HG02763 (cell line): ENCODE results near the gene UBR2.
"Not testable (repeated sequence)": the region's sequence is repeated elsewhere in the genome, so short reads cannot be mapped to it uniquely, and the experiment has no call there.

ENCODE experiments used
- ATAC-seq: cut with Tn5 transposase; IDR thresholded peaks from one replicate; pipeline ENCODE4 v1.9.1; 2021; ENCODE audit warnings: mild to moderate bottlenecking, moderate library complexity; ENCODE audit not compliant: unreplicated experiment

UBR2 gene

DNA sequence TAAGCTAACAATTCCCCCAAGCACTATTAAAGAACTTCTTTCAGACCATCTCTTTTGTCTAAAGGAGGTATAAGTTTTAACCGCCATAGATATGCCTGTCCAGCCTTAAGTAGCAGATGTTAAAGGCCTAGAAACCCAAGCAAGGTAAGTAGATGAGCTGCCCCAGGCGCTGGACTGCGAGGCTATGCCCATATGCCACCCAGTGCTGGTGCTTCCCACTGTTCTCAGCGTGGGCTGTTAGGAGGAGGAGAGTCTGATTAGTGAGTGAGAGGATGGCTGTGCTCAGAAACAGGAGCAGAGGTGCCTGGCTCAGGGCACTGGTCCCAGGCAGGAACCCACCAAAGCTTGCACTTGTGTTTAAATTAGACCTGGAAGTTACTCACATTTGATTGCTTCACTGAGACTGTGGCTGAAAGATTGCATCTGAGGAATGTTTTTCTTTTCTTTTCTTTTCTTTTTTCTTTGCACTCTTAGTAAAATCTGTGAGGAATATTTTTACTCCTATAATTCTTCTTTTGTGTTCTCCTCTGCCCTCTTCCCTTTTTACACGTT is 126.4 kb downstream of the UBR2 start:
- ATAC-seq, result no peak

DNA sequence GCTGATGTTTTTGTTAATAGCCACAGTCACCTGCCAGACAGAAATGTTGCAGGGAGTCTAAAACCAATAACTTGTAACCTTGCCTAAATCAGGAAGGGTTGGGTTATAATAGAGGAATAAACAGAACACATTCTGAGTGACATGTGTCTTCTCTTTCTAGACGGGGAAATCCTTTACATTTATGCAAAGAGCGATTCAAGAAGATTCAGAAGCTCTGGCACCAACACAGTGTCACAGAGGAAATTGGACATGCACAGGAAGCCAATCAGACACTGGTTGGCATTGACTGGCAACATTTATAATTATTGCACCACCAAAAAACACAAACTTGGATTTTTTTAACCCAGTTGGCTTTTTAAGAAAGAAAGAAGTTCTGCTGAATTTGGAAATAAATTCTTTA is 127.0 kb downstream of the UBR2 start:
- ATAC-seq, result no peak

DNA sequence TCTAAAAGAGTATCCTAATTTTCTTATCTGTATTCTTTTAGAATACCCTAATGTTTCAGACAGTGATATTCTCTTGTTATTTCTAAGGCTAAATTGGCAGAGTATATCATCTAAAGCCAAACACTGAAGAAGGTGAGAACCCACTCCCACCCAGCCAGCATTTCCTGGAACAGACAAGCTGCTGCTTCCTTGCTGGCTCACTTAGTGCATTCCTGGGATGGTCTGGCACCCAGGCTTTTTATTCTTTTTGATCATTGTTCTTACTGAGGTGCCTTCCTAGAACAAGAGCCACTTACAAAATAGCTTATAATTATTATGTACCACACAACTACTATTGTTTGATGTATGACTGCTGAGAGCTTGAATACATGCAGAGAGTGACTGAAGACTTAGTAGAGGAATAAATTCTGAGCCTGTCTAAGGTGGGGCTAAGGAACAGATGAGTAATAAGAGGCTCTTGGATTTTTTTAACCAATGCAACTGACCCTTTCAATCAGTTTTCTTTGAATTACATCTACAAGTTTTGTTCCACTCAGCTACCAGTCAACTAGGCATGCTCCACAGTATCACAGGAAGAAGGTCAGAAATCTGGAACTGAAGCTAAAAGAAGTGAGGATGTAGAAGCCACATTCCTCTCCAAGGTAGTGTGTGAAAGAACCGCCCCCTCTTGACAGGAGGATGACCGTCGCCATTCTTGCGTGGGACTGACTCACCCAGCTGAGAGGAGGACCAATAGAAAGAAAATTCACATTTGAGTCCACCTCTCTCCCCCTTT is 128.5 kb downstream of the UBR2 start:
- no peak for ATAC-seq

DNA sequence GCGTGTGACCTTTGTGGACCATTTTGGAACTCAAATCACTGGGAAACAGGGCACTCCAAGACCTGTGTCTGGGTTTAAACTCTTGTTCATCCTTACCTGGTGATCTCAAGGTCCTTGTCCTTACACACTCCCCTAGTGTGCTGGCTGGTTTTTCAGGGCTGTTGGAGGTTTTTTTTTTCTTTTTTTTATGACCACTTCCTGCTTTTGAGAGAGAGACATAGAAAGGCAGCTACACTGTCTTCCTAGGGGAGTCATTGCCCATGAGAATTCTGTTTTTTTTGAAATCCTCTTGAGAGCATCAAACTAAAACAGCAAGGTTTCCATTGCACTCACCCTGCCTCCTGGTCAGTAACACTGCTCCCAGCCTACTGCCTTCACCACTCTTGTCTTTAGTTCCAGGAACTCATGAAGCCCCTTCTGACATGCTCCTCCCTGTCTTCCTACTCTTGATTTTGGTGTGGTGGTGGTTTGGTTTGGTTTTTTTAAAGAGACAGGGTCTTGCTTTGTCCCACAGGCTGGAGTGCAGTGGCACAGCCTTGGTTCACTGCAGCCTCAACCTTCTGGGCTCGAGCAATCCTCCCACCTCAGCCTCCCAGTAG is 130.0 kb downstream of the UBR2 start:
- no peak for ATAC-seq

DNA sequence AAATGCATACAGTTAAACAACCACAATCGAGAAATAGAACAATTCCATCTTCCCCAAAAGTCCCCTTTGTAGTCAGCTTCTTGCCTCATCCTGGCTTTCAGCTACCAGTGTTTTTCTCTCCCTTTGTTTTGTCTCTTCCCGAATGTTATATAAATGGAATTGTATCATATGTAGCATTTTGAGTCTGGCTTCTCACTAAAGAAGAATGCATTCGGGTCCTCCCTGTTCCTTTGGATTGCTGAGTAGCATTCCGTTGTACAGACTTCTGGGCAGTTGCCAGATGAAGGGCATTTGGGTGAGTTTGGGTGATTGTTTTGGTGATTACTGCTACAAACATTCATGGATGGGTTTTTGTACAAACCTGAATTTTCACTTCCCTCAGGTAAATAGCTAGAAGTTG is 130.8 kb downstream of the UBR2 start:
- ATAC-seq, result no peak

DNA sequence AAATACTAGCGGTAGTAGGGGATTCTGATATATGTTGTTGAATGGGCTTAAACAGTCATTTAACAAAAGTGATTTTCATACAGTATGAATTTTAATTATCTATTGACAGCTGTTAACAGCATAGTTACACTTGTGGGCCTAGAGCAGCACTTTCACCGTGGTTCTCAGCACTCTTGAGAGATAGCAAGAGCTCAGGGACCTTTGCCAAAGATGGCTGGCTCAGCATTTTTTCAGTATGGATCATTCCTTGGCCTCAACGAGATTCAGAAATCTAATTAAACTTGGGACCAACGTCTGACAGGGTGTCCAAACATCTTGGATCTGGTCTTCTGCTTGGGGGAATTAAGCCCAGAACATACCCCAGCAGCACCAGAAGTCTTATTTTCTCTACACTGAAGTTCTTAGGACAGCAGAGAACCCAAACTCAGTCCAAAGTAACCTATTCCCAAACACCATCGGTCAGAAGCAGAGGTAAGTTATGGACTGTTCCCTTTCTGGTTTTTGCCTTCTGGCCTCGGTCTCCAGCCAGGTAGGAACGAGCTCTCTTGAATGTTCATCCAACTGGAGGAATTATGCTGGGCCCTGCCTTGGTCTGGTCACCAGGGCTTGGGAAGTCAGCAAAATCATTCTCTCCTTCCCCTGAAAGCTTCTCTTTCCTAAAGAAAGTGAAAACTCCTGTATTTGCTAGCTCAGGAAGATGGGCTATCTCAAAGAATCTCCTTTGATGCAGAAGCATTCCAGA is 132.9 kb downstream of the UBR2 start:
- ATAC-seq, result no peak

DNA sequence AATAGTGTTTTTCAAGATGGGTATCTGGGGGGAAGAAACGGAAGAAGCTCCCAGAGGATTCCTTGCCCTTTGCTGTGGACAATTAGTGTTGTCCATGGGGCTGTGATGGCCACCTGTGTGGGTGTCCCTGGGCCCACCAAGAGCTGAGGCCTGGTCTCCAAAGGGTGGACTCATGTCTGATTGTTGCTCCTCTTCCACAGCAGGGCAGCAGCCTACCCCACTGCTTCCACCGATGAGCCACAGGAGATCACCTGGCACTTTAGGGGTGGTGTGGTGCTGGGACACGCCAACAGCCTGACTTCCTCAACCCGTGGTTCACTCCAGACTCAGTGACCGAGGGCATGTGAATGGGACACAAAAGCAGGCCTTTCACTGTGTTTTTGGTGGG is 133.4 kb downstream of the UBR2 start:
- no peak for ATAC-seq

DNA sequence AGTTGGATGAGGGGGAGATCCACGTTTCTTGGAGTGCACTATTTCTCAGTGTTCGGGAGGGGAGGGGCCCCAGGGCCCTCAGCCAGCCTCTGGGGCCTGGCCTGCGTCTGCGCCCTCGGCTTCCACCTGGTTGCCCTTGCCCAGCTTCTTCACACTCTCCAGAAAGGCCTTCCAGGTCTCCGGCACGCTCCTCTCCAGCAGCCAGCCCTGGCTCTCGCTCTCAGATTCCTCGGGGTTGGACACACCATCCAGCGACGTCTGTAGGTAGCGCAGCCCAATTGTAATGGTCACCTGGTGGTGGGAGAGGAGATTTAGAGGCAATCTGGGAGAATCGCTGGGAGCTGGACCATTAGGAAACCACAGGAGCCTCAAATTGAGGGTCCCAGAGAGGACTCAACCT is 134.4 kb downstream of the UBR2 start:
- no peak for ATAC-seq

DNA sequence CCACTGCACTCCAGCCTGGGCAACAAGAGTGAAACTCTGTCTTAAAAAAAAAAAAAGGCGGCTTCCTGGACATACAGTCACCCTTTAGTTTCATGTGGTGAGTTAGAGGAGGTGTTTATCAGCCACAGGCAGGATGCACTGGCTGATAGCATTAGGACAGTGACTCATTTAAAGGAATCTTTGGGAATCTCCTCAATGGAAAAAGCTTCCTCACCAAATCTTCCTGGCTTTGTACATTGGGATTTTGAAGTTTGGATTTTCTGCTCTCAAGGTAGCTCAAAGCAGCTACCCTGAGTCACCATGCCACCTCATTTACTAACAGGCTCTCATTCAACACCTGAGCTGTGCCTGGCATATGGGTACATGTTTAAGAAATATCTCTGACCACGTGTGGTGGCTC is 138.4 kb downstream of the UBR2 start:
- no peak for ATAC-seq

DNA sequence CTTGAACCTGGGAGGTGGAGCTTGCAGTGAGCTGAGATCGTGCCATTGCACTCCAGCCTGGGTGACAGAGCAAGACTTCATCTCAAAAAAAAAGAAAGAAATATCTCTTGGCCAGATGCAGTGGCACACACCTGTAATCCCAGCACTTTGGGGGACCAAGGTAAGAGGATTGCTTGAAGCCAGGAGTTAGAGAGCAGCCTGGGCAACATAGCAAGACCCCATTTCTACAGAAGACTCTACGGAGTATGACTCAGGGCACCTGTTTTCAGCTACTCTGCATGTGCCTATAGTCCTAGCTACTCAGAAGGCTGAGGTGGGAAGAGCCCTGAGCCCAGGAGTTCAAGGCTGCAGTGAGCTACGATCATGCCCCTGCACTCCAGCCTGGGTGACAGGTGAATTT is 139.0 kb downstream of the UBR2 start:
- not testable (repeated sequence) for ATAC-seq

DNA sequence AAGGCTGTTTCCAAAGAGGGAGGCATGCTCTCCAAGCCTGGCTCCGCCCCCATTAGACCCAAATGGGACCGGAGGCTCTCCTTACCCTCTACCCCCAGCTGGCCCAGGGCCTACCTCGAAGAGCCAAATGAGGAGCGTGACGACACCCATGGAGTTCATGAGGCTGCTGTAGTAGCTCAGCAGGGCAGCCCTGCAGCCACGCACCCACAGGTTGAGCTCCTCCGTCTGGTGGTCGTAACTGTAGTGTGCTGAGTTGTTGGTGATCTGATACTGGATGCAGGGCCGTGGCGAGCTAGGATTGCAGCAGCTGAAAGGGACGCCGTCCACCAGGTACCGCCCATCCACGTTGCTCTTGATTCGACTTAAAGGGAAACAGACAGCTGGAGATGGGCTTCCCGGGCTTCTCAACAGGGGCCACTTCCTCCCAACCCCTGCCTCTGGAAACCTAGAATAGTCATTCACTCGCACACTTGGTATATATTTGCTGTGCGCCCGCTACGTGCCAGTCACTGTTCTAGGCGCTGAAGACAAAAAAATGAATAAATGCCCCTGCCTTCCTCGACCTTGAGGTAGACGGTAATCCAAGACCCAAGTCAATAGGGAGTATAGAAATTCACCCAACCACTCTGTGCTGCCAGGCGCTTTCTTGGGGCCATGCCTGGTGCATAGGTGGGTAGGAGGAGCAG is 140.6 kb downstream of the UBR2 start:
- ATAC-seq, result no peak

DNA sequence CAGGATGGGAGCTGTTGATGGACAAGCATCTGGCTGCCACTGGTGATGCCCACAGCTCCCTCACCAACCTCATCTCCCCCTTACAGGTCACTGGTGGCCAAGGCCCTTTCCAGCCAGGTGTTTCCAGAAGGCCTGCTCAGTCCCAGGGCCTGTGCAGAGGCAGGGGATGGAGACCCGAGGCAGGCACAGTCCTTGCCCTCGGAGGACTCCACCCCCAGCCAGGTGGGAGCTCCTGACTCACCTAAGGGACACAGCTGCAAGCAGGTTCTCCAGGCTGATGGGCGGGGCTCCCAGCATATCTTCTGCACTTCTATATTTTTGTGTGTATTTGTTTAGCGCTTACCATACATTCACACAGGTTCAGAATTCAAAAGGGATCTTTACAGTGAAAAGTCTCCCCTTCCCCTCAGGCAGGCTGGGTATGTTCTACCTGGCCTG is 141.1 kb downstream of the UBR2 start:
- ATAC-seq, result no peak

DNA sequence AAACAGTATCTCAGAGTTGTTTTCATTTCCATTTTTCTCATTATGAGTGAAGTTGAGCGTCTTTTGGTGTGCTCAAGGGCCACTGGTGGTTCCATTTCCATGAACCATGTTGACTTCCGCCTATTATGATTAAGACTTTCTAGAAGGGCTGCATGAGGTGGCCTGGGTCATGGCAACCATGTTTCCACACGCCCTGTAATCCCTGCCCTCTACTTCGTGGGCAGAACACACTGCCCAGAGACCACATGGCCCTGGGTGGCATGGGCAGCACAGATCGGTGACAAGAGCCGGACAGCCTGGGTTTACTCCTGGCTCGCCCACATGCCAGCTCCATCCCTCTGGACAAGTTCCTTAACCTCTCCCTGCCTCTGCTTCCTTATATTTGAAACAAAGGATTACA is 143.8 kb downstream of the UBR2 start:
- no peak for ATAC-seq

DNA sequence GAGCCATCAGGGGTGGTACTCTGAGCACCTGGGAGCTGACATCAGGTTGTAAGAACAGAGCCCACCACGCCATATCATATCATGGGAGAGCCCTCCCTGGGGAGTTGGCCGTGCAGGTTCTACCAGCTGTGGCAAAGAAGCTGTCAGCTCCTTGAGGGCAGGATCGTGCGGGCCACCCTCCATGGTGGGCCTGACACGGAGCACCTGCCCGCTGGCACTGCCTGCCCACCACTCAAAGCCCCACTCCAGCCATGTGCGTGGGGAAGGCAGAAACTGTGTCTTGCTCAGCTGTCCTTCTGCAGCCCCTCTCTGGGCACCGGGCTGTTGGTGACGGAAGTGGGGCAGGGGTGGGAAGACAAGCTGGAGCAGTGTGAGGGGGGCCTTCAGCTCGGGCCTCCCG is 144.3 kb downstream of the UBR2 start:
- ATAC-seq, result no peak

DNA sequence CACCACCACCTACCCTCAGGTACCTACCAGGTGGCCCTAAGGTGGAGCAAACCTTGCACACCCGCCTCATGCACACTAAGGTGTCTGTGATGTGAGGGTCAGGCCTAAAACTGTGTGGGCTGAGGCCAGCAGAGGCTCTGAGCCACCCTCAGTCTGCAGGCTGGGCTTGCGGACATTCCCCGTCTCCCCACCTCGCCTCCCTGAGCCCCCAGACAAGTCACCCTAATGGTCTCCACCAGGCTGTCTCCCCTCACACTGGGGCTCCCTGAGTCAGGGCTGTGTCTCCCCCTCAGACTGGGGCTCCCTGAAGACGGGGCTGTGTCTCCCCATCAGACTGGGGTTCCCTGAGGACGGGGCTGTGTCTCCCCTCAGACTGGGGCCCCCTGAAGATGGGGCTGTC is 146.0 kb downstream of the UBR2 start:
- ATAC-seq, result no peak

DNA sequence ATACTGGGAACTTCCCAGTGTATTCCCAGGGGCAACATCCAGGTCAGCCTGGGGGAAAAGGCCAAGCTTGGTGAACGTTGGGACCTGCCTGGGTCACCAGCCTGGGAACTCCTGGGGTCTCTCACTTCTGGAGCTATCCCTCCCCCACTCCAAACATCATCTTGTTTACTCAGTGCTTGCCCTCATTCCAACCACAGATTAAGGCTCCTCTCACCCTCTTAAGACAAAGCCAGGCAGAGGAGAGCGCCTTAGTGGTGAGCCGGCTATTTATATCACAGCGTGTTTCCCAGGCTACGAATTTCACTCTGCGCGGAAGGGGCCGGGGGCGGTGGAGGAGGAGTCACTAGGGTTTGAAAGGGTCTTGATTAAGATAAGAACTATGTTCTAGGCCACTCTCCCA is 146.5 kb downstream of the UBR2 start:
- no peak for ATAC-seq

DNA sequence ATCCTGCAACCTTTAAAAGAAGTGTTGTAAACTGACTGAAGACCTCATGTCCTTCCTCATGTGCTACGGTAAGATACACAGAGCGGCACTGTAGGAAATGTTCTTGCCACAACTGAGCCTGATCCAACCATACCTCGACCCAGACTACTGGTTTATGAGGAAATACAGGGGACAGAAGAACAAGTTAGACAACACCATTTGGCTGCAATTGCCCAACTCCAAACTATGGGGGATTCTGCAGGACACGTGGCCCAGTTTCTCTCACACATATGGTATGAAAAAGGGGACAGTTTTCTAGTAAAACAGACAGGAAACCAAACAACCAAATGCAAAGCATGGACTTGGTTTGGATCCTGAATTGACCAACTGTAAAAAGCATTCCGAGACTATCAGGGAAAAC is 148.1 kb downstream of the UBR2 start:
- no peak for ATAC-seq

DNA sequence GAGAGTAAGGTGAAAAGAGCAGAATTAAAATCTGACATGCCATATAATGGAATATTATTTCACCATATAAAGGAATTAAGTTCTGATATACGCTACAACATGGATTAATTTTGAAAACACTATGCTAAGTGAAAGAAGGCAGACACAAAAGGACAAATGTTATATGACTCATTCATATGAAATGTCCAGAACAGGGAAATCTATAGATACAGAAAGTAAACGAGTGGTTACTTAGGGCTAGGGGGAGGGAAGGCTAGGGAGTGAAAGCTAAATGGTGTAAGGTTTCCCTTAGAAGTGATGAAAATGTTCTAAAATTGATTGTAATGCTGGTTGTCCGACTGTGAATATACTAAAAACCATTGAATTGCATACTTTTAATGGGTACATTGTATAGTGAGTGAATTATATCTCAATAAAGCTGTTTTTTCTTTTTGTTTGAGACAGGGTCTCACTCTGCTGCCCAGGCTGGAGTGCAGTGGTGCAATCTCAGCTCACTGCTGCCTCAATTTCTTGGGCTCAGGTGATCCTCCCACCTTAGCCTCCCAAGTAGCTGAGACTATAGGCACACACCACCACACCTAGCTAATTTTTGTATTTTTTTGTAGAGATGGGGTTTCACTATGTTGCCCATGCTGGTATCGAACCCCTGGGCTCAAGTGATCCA is 150.4 kb downstream of the UBR2 start:
- no peak for ATAC-seq

DNA sequence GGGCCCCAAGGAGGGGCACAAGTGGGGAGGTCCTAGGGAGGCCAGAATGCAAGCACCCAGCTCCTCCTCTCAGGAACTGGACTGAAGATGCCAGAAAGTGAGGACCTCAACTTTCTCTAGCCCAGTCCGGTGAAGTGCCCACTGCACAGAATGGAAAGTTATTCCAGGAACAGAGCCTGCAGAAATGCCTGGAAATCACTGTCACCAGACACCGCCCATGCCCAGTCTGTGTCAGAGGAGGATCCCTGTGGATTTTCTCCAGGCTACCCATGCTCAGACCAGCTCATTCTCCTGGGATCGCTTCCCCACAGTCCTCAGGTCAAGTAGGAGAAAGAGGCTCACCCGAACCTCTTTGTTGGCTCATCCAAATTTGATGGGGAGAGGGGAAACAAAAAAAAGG is 152.0 kb downstream of the UBR2 start:
- ATAC-seq, result no peak

DNA sequence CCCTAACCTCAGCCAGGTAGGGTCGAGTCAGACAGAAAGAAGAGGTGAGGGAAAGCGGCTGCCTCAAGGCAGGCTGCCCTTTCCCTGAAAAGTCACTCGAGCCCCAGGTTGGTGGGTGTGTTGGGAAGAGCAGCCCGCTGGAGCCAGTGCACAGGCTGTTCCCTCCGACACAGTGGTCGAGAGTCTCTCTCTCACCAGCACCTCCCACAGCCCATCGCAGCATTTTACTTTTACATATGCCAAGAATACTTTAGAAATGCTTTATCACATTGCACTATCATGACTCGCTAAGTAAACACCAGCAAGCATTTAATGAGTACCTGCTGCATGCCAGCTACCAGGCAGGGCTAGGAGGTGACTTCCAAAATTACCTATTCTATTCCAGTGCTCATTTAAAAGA is 156.9 kb downstream of the UBR2 start:
- ATAC-seq, result no peak

DNA sequence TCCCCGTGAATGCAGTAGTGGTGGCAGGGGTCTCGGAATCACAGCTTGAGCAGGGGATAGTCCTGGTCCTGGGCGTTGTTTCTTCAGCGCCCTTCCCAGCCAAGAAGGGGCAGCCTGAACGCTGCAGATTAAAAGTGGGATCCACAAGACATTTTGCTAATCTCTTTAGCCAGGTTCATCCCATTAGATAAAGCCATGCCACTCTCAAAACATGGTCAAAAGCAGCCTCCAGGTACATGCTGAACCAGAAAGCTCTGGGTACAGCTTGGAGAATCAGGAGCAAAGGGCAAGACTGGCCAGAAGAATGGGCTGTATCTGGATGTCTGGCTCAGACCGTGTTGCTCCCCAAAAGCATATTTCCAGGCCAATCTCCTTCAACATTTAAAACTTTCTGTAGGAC is 158.7 kb downstream of the UBR2 start, which contains the start of gene PRPH2:
TSS of gene PRPH2 (minus strand) at position 101 of the 400 bp plus-strand sequence. CDS start 263 bp downstream, outside the sequence.
- no peak for ATAC-seq
